Muscle of back (tissue), 11 donors: ENCODE data around the gene CTNNBIP1. TPM values are rescaled to one million over a fixed set of nuclear protein-coding genes. Genes with fewer than 3 reads are reported as not detected.

ENCODE experiments used
- DNase-seq, 3 donors: peaks; one replicate each; pipeline versions ENCODE4 v3.0.0 to v3.0.0-alpha.2; 2013
- polyA plus RNA-seq, 10 donors: library from polyadenylated mRNA; unstranded; fragments of 120-200 nt; gene quantifications; one replicate each; pipeline ENCODE4 v1.2.1, GENCODE V29; 2013; ENCODE audit not compliant: insufficient read length in 10 of 10

CTNNBIP1 gene
- polyA plus RNA-seq, 10 donors: 50.5 to 68.9 (median 59.6) TPM

GRCh38 chr1:9907441-9907840 lies 2.6 kb downstream of the CTNNBIP1 start:
- no peak for DNase-seq

- DNase-seq: no peak
Observed at GRCh38 chr1:9906466-9906865, 3.6 kb downstream of the CTNNBIP1 start.

GRCh38 chr1:9905010-9905409 lies 5.1 kb downstream of the CTNNBIP1 start:
- no peak for DNase-seq

GRCh38 chr1:9904596-9904995 lies 5.5 kb downstream of the CTNNBIP1 start:
- no peak for DNase-seq

GRCh38 chr1:9903801-9904527 lies 6.1 kb downstream of the CTNNBIP1 start:
- DNase-seq: no peak

GRCh38 chr1:9902060-9902452 lies 8.0 kb downstream of the CTNNBIP1 start:
- DNase-seq: no peak

GRCh38 chr1:9901148-9902059 lies 8.7 kb downstream of the CTNNBIP1 start:
- DNase-seq: no peak

GRCh38 chr1:9900142-9901043 lies 9.7 kb downstream of the CTNNBIP1 start:
- DNase-seq: peak in 1 of 3 donors; percentile 45

- DNase-seq: no peak
Observed at GRCh38 chr1:9894115-9894514, 16.0 kb downstream of the CTNNBIP1 start.

GRCh38 chr1:9892563-9893528 lies 17.2 kb downstream of the CTNNBIP1 start:
- DNase-seq: peak in 1 of 3 donors; percentile 63

GRCh38 chr1:9891207-9891606 lies 18.9 kb downstream of the CTNNBIP1 start:
- DNase-seq: no peak

- DNase-seq: peak in 2 of 3 donors; percentile 69 to 83
Observed at GRCh38 chr1:9890224-9890731, 19.8 kb downstream of the CTNNBIP1 start.

GRCh38 chr1:9889411-9889810 lies 20.7 kb downstream of the CTNNBIP1 start:
- no peak for DNase-seq

GRCh38 chr1:9888886-9889285 lies 21.2 kb downstream of the CTNNBIP1 start:
- DNase-seq: no peak

- DNase-seq: no peak
Observed at GRCh38 chr1:9887070-9887469, 23.0 kb downstream of the CTNNBIP1 start.

- no peak for DNase-seq
Observed at GRCh38 chr1:9886092-9886742, 23.9 kb downstream of the CTNNBIP1 start.

- DNase-seq: no peak
Observed at GRCh38 chr1:9884805-9885204, 25.3 kb downstream of the CTNNBIP1 start.

GRCh38 chr1:9883585-9884449 lies 26.3 kb downstream of the CTNNBIP1 start:
- DNase-seq: peak in 1 of 3 donors; percentile 27

- DNase-seq: no peak
Observed at GRCh38 chr1:9882945-9883303, 27.1 kb downstream of the CTNNBIP1 start.
